Mammary epithelial cell (primary cell): ENCODE results near the gene EGLN1.

Experiments
- CTCF ChIP-seq, 2 donors: IDR thresholded peaks in 1 of 2; conservative IDR thresholded peaks in 1 of 2; 2 replicates each; pipeline ENCODE4 v1.5.1; 2011 to 2012; ENCODE audit warnings: inconsistent platforms in 2 of 2, low read length in 2 of 2, mild to moderate bottlenecking in 2 of 2, control low read depth in 1 of 2, low read depth in 1 of 2; ENCODE audit not compliant: insufficient read depth in 1 of 2; ENCODE audit errors: extremely low read depth in 1 of 2
- EZH2 ChIP-seq: IDR thresholded peaks from 2 replicates; pipeline ENCODE4 v1.6.1; 2012; ENCODE audit warnings: low read length, inconsistent platforms, borderline replicate concordance

- TF ChIP-seq CTCF (conservative IDR thresholded peaks at IDR 0.05 in 1 of 2, IDR thresholded peaks at IDR 0.05 in 1 of 2; ENCODE audit: extremely low read depth in 1 of 2, insufficient read depth in 1 of 2, low read depth in 1 of 2, low read length in 2 of 2): no peak
- TF ChIP-seq EZH2: no peak
These were observed 67.6 kb downstream of the EGLN1 start for GRCh38 chr1:231354330-231355020.
